HG02884 (cell line): ENCODE data around the gene HMCN2.

ENCODE experiments used
- ATAC-seq: cut with Tn5 transposase; IDR thresholded peaks from one replicate; pipeline ENCODE4 v1.9.1; 2021; ENCODE audit warnings: mild to moderate bottlenecking, moderate library complexity; ENCODE audit not compliant: unreplicated experiment

The HMCN2 gene

GRCh38 chr9:130265431-130266235 is at the start of gene HMCN2:
TSS of gene HMCN2 (plus strand) at chr9:130265760. CDS start at chr9:130265879, 119 bp downstream.
- ATAC-seq = no peak

- no peak for ATAC-seq
These were observed 47.7 kb upstream of the HMCN2 start for GRCh38 chr9:130217838-130218237.

- ATAC-seq = no peak
These were observed 45.9 kb upstream of the HMCN2 start for GRCh38 chr9:130219661-130220096.

- ATAC-seq = no peak
These were observed 45.2 kb upstream of the HMCN2 start for GRCh38 chr9:130220352-130220751.

- ATAC-seq = no peak
These were observed 42.7 kb upstream of the HMCN2 start for GRCh38 chr9:130222833-130223232.

GRCh38 chr9:130225071-130225470 is 40.5 kb upstream of the HMCN2 start:
- no peak for ATAC-seq

- no peak for ATAC-seq
These were observed 40.0 kb upstream of the HMCN2 start for GRCh38 chr9:130225586-130225985.

GRCh38 chr9:130226112-130226511 is 39.4 kb upstream of the HMCN2 start:
- no peak for ATAC-seq

GRCh38 chr9:130227833-130228232 is 37.7 kb upstream of the HMCN2 start:
- no peak for ATAC-seq

- ATAC-seq = no peak
These were observed 35.8 kb upstream of the HMCN2 start for GRCh38 chr9:130229759-130230158.

- ATAC-seq = no peak
These were observed 34.9 kb upstream of the HMCN2 start for GRCh38 chr9:130230631-130231030.

- no peak for ATAC-seq
These were observed 32.5 kb upstream of the HMCN2 start for GRCh38 chr9:130232899-130233586.

- no peak for ATAC-seq
These were observed 32.0 kb upstream of the HMCN2 start for GRCh38 chr9:130233587-130233945.

- no peak for ATAC-seq
These were observed 31.0 kb upstream of the HMCN2 start for GRCh38 chr9:130234340-130235260.

- ATAC-seq = no peak
These were observed 29.8 kb upstream of the HMCN2 start for GRCh38 chr9:130235558-130236435.

- ATAC-seq = no peak
These were observed 29.0 kb upstream of the HMCN2 start for GRCh38 chr9:130236436-130236985.

GRCh38 chr9:130237076-130237475 is 28.5 kb upstream of the HMCN2 start:
- ATAC-seq = no peak

- no peak for ATAC-seq
These were observed 27.6 kb upstream of the HMCN2 start for GRCh38 chr9:130237763-130238524.

- no peak for ATAC-seq
These were observed 26.2 kb upstream of the HMCN2 start for GRCh38 chr9:130239363-130239695.
